SIG-M5 treated with dmso at 0.1 percent for 504 hours (cell line): ENCODE results near the gene DMRT2.
A peak's percentile ranks its signal among the peaks of the same experiment; 100 is the strongest.

Experiments
- DNase-seq: peaks from one replicate; lab custom pipeline; 2025; ENCODE audit not compliant: unreplicated experiment; lab: John Stamatoyannopoulos, UW

DMRT2 gene

GRCh38 chr9:1086517-1086916, 36.4 kb downstream of the DMRT2 start:
- no peak for DNase-seq

GRCh38 chr9:1087120-1087881, 37.1 kb downstream of the DMRT2 start:
- no peak for DNase-seq

DNA sequence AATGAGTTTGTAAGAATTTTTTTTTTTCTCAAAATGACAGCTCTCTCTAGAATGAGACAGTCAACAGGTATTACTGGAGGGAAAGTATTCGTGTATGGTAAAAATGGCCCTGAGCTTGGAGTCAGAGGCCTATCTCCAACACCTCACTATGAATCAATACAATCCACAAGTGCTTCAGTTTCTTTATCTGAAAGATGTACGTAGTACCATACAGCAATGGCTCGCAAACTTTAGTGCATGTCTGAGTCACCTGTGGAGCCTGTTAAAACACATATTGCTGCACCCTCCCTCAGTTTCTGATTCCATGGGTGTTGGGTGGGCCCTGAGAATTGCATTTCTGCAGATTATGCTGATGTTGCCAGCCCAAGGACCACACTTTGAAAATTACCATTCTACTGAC, 44.6 kb downstream of the DMRT2 start:
- no peak for DNase-seq

DNA sequence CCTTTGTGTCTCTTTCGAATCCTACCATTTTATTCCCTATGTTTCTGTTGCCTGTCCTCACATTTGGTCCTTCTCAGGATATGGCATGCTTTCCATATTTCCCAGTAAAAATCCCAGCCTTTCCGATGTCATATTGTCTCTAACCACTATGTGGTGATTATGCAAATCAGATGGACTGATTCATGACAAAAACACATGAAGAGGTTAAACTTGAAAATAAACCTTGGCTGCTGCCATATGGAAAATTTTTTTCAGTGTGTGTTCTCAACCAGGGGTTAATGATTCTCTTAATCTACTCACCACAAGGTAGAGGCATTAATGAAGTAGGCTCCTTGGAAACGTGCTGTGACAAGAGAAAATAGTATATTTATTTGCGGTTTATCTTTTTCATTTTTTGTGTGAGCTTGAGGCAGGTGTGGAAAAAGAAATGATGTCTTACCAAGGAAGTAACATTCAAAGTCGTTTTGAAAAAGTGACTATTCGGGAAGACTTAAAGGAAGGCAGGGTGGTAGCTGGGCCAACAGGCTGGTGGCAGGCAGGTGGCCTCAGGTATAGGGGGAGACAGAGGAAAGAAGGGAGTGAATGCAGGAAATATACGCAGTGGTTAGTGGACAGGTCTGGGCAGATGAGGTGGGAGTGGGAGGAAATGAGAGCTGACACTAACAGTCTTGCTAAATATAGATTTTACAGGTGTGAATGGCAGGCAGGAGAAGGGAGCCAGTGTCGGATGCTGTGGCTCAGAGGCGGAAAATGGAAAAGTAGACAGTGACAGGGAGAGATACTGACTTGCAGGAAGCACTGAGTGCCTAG, 46.2 kb downstream of the DMRT2 start:
- DNase-seq, result no peak

- DNase-seq, result no peak
Measured at GRCh38 chr9:1098551-1098950, 48.4 kb downstream of the DMRT2 start.

DNA sequence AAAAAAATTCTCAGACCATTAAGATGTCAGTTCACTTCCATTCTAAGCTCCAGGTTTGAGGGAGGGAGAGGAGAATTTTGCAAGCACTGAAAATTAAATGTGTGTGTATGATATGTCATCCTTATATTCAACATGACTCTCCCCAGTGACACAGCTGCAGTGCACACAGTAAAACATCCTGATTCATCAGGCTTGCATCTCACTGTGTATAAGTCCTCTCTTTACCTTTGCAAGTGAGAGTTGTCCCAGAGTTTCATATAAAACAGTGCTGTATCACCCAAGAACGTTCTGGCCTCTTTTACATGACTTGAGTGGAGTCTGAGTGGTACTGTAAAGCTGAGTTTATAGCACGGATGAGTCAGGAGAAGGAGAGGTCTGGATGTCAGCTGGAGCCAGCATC, 50.0 kb downstream of the DMRT2 start:
- no peak for DNase-seq

DNA sequence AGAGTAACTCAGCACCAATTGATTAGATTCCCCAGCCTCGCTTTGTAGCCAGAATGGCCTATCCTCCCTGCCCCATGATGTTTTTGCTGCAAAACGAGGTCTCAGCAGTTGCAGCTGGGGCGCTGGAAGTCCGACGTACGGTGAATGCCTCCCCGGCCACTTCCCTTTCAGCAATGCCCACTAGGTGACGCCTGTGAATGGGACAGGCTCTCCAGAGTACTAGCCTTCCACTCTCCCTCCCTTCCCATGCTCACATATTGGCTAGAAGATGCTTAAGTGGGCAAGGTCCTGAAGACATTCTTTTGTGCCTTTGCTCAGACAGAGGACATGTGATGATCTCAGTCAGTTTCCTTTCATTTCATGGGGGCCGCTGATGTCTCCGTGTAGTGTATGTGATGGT, 50.8 kb downstream of the DMRT2 start:
- peak; percentile 21 for DNase-seq

GRCh38 chr9:1101846-1102641, 51.9 kb downstream of the DMRT2 start:
- DNase-seq, result no peak

DNA sequence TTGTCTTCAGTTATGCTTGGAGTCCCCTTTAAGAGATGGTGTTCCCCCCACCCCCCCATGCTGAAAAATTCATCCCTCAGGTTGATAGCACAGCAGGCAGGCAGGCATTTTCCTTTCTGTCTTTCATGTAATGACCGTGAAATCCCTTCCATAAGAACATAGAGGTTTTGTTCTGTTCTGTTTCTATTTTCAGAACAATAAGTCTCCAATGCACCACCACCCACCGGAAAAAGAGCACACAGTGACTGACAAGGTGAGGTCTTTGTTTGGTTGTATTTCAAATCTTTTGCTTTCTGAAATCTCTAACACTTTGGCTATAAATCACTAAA, 52.4 kb downstream of the DMRT2 start:
- no peak for DNase-seq
